Adrenal gland (tissue), 12 donors: ENCODE measurements around the gene TSPOAP1. TPM values are rescaled to one million over a fixed set of nuclear protein-coding genes. Genes with fewer than 3 reads are reported as not detected.

Experiments
- DNase-seq, 7 donors: peaks; one replicate each; pipeline ENCODE4 v3.0.0-alpha.2; 2019 to 2020
- H3K27ac ChIP-seq, 5 donors: fragments of 200-600 bp; sonication (generic) in 4 of 5; 1 replicate in 3 of 5; 2 replicates in 2 of 5; pipeline versions ENCODE4 v1.5.1 to v1.8.0; 2016 to 2020; ENCODE audit warnings: mild to moderate bottlenecking in 1 of 5
- H3K27me3 ChIP-seq: fragments of 200-600 bp; 2 replicates; pipeline ENCODE4 v1.8.0; 2021
- H3K36me3 ChIP-seq, 2 donors: fragments of 200-600 bp; replicated peaks in 1 of 2; 1 replicate in 1 of 2; 2 replicates in 1 of 2; pipeline versions ENCODE4 v1.5.1 to v1.8.0; 2018 to 2022
- H3K4me1 ChIP-seq, 2 donors: fragments of 200-600 bp; replicated peaks in 1 of 2; 1 replicate in 1 of 2; 2 replicates in 1 of 2; pipeline versions ENCODE4 v1.5.1 to v1.8.0; 2018 to 2021
- H3K4me3 ChIP-seq, 4 donors: fragments of 200-600 bp; sonication (generic) in 3 of 4; one replicate each; pipeline ENCODE4 v1.5.1; 2016 to 2018
- H3K9me3 ChIP-seq, 3 donors: fragments of 200-600 bp; sonication (generic) in 1 of 3; replicated peaks in 1 of 3; 1 replicate in 2 of 3; 2 replicates in 1 of 3; pipeline versions ENCODE4 v1.5.1 to v1.8.0; 2016 to 2021
- POLR2A ChIP-seq, 2 donors: fragments of 450-650 bp; IDR thresholded peaks; one replicate each; pipeline ENCODE4 v1.6.1; 2017; ENCODE audit warnings: antibody characterized with exemption in 2 of 2, mild to moderate bottlenecking in 2 of 2, moderate library complexity in 1 of 2
- WGBS, 4 donors: extraction: QIAGEN DNeasy Blood & Tissue Kit in 2 of 4; methylation state at CpG; one replicate each; pipeline versions ENCODE4 v1.1.5 to v1.1.7; 2013 to 2017; 5-methylcytosine and 5-hydroxymethylcytosine counted together
- intact Hi-C, 2 donors: fragments of 100-400 bp; cut with DNase I; formaldehyde crosslinking; loops; one replicate each; pipeline versions ENCODE4 v1.14.1 to v1.15.0; 2022 to 2023
- polyA plus RNA-seq, 3 donors: library from polyadenylated mRNA; stranded (reverse); fragments of 200-250 nt in 2 of 3; fragments of 350-450 nt in 1 of 3; fragmentation: Illumina TruSeq in 1 of 3; extraction: RNeasy Lipid Tissue Mini Kit (QIAGEN cat#74804) in 1 of 3; gene quantifications; one replicate each; pipeline ENCODE4 v1.2.3, GENCODE V29; 2013 to 2014
- total RNA-seq, 9 donors: library from RNA; depleted of rRNA in 4 of 9; stranded (reverse); fragments of >200 nt in 4 of 9; fragments of 120-200 nt in 1 of 9; fragmentation: NEBNext Ultra II Directional in 1 of 9; extraction: Animal tissue kit (Norgen Biotek cat#: 25700) in 1 of 9; gene quantifications; one replicate each; pipeline versions ENCODE4 v1.1.0 to v1.2.4, GENCODE V29; 2013 to 2023
- TF ChIP-seq, protein P1 (sequence below), 6 experiments: fragments of 450-650 bp in 4 of 6; fragments of 200-600 bp in 2 of 6; sonication (generic) in 1 of 6; IDR thresholded peaks; 1 replicate in 5 of 6; 2 replicates in 1 of 6; pipeline versions ENCODE4 v1.5.1 to v1.8.0; 2016 to 2021; ENCODE audit warnings: antibody characterized with exemption in 6 of 6, mild to moderate bottlenecking in 2 of 6, moderate library complexity in 1 of 6
- donor health status: healthy with polysubstance abuse.
- donor health status: Bipolar disorder and iron deficiency.
- donor health status: DM: yes; HTN: yes; CAD: no.
- donor health status: DM: no; HTN: no; CAD: no.
- donor health status: DM: no; HTN: no; CAD: no.
- donor health status: DM: yes; HTN: yes; CAD: no.

The TSPOAP1 gene
- total and polyA plus RNA-seq, 12 donors = 4.7 to 140 (median 22.3) TPM

DNA sequence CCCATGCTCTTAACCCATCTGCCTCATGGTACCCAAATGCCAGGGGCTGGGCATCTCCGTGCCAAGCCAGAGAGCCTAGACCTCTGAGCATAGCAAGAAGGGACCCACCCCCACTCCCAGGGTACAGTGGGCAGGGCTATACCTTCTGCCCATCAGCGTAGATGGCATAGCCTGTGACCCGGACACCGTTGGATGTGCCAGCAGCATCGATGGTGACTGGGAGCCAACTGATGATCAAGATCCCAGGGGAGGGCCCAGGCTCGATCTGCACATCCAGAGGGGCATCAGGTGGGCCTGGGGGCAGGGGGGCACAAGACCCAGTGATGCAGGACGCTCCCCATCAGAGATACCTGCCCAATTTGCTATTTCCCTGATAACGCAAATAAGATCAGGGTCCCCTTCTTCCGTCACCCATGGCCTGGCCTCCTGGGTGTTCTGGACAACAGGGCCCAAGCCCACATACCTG lies 17.1 kb downstream of the TSPOAP1 start:
- peak in 1 of 7 donors; percentile 8 for DNase-seq
- Histone ChIP-seq H3K4me3 (no peak overlapping the region), H3K9me3 (no peaks in the 10 kb centered on the region), H3K4me1 (no peaks in the 10 kb centered on the region), H3K27me3 (no peaks in the 10 kb centered on the region), H3K27ac (no peak overlapping the region), H3K36me3 (no peaks in the 10 kb centered on the region)
- no peak for TF ChIP-seq POLR2A (IDR thresholded peaks at IDR 0.05)
- TF ChIP-seq, protein P1, sequence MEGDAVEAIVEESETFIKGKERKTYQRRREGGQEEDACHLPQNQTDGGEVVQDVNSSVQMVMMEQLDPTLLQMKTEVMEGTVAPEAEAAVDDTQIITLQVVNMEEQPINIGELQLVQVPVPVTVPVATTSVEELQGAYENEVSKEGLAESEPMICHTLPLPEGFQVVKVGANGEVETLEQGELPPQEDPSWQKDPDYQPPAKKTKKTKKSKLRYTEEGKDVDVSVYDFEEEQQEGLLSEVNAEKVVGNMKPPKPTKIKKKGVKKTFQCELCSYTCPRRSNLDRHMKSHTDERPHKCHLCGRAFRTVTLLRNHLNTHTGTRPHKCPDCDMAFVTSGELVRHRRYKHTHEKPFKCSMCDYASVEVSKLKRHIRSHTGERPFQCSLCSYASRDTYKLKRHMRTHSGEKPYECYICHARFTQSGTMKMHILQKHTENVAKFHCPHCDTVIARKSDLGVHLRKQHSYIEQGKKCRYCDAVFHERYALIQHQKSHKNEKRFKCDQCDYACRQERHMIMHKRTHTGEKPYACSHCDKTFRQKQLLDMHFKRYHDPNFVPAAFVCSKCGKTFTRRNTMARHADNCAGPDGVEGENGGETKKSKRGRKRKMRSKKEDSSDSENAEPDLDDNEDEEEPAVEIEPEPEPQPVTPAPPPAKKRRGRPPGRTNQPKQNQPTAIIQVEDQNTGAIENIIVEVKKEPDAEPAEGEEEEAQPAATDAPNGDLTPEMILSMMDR (IDR thresholded peaks at IDR 0.05) = no peak
- WGBS, 4 donors = 92 to 100% (median 93%) methylated on average over 3 to 9 of the region's 9 CpGs
- intact Hi-C loops = no loop called here

DNA sequence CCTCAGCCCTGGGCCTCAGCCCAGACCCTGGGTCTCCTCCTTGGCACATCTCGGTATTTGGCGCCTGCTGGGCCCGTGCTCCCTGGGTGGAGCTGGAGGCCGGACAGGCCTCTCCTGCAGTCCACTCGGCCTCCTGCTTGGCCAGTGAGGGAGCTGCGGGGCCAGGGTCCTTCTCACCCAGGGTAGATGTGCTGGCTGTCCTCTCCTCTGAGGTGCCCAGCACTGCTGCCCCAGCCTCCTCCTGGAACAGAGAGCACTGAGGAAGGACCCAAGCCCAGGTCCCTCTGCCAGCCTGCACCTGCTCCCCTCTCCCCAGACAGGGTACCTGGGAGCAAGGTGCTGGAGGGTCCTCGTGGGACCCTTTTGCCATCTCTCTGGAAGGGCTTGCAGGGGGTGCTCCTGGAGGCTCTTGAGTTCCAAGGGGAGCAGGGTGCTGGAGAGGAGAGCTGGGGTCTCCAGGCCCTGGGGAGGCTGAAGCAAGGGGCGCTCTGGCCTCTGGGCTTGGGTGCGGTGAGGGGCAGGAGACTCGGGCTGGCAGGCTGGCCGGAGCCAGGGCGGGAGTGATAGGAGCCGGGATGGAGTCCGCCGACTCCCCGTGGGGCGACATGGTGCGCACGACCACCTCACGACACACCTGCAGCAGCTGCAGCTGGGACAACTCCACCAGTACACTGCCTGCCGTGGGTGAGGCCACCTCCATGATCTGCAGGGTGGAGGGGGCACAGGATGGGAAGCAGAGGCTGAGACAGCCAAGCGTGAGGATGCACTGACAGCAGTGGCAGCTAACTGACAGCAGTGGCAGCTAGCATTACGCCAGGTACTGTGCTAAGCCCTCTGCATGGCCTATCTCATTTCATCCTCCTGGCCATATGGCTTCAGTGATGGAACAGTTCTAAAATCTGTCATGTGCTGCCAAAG lies 17.8 kb downstream of the TSPOAP1 start:
- H3K27ac ChIP-seq = no peak overlapping the region
- H3K4me1 ChIP-seq = no peaks in the 10 kb centered on the region
- H3K9me3 ChIP-seq = no peaks in the 10 kb centered on the region
- H3K36me3 ChIP-seq = no peaks in the 10 kb centered on the region
- DNase-seq = peak in 2 of 7 donors; percentile 13 to 19
- TF ChIP-seq, protein P1 (IDR thresholded peaks at IDR 0.05) = no peak
- TF ChIP-seq POLR2A (IDR thresholded peaks at IDR 0.05) = no peak
- H3K27me3 ChIP-seq = no peaks in the 10 kb centered on the region
- 91 to 93% (median 91%) methylated on average over 21 to 23 of the region's 23 CpGs for WGBS, 4 donors
- intact Hi-C loops = no loop called here
- H3K4me3 ChIP-seq = no peak overlapping the region

DNA sequence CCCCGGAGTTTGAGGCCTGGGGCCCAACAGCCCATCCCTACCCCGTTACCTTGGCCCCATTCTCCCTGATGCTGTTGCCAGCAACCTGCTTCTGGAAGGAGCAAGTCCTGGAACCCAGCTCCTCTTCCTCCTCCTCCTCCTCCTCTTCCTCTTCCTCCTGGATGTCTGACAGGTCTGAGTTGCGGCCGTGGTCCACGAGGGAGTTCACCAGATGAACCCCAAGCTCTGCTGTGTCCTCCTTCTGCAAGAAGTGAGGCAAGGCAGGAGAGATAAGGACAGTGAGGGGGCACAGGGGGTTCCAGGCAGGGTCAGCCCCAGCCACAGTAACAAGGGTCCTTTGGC lies 18.7 kb downstream of the TSPOAP1 start:
- no peaks in the 10 kb centered on the region for H3K4me1 ChIP-seq
- intact Hi-C loops = loop anchor here in 1 of 2 donors (5.0 kb wide), 1 partner anchor 42 kb away; the partner anchor contains the start of gene SUPT4H1
- 60 to 79% (median 64%) methylated on average over 4 to 5 of the region's 5 CpGs for WGBS, 4 donors
- H3K36me3 ChIP-seq = no peaks in the 10 kb centered on the region
- TF ChIP-seq, protein P1 (IDR thresholded peaks at IDR 0.05) = no peak
- no peak for TF ChIP-seq POLR2A (IDR thresholded peaks at IDR 0.05)
- peak in 1 of 7 donors; percentile 5 for DNase-seq
- H3K27ac ChIP-seq = no peak overlapping the region
- H3K9me3 ChIP-seq = no peaks in the 10 kb centered on the region
- H3K27me3 ChIP-seq = no peaks in the 10 kb centered on the region
- no peak overlapping the region for H3K4me3 ChIP-seq

DNA sequence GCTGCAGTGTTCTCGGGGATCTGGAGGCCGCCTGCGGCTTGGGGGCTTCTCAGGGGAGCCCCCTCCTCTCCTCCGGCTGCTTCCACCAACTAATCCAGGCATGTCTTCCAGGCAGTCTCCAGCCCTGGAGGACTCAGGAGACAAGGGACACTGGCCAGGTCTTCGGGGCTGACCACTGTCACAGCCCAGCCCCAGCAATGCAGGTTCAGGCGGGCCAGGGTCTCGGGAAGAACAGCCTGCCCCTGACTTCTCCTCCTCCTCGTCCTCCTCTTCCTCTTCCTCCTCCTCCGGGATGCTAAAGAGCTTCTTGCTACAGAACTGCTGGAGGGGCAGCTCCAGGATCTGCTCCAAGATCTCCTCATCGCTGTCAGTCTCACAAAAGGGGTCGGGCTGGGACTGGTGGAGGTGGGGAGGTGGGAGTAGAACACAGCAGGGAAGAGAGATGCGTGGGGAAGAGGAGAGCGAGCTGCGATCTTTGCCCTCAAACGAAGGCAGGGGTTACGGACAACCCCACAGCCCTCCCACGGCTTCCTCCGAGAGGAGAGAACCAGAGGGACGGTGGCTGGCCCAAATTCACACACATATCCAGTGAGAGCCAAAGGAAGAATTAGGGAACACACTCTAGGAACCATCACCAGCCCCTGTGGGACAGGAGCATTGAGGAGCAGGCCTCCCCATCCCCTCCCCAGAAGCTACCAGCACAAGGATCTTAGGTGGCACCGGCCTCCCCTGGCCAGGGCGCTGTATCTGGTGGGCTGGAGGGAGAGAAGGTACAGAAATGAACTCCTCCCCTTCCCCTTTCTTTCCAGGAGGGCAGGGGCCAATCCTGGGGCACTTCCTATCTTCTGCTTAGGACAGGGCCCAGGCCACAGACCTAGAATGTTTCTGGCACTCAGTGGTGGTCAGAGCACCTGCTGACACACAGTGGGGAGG lies 19.3 kb downstream of the TSPOAP1 start:
- Histone ChIP-seq H3K36me3 (no peaks in the 10 kb centered on the region), H3K4me3 (no peak overlapping the region), H3K4me1 (no peaks in the 10 kb centered on the region), H3K27me3 (no peaks in the 10 kb centered on the region), H3K27ac (no peak overlapping the region), H3K9me3 (no peaks in the 10 kb centered on the region)
- 82 to 86% (median 85%) methylated on average over 17 to 21 of the region's 21 CpGs for WGBS, 4 donors
- TF ChIP-seq, protein P1 (IDR thresholded peaks at IDR 0.05) = no peak
- TF ChIP-seq POLR2A (IDR thresholded peaks at IDR 0.05) = no peak
- DNase-seq = peak in 2 of 7 donors; percentile 9 to 13
- intact Hi-C loops = loop anchor here in 1 of 2 donors (5.0 kb wide), 1 partner anchor 43 kb away; the partner anchor contains the start of gene SUPT4H1
